GM18508 (cell line): ENCODE data around the gene CYTH2.

Source experiments
- ATAC-seq: cut with Tn5 transposase; IDR thresholded peaks from one replicate; pipeline ENCODE4 v1.9.1; 2021; ENCODE audit warnings: moderate number of reproducible peaks; ENCODE audit not compliant: insufficient read depth, unreplicated experiment

Gene CYTH2

DNA sequence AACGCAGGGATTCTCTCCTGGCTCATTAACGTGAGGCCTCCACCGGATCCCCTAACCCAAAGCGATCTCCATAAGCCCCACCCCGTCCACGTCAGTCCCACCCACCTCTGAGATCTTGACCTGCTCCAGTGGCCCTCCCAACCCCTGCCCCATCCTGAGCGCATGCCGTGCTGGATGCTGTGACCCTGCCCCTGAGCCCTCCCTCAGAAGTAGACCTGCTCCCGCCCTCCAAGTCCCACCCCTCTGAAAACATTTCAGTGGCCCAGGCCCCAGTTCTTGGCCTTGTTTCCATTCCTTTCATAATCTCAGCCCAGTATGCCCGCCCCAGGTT, 22.6 kb downstream of the CYTH2 start:
- no peak for ATAC-seq

DNA sequence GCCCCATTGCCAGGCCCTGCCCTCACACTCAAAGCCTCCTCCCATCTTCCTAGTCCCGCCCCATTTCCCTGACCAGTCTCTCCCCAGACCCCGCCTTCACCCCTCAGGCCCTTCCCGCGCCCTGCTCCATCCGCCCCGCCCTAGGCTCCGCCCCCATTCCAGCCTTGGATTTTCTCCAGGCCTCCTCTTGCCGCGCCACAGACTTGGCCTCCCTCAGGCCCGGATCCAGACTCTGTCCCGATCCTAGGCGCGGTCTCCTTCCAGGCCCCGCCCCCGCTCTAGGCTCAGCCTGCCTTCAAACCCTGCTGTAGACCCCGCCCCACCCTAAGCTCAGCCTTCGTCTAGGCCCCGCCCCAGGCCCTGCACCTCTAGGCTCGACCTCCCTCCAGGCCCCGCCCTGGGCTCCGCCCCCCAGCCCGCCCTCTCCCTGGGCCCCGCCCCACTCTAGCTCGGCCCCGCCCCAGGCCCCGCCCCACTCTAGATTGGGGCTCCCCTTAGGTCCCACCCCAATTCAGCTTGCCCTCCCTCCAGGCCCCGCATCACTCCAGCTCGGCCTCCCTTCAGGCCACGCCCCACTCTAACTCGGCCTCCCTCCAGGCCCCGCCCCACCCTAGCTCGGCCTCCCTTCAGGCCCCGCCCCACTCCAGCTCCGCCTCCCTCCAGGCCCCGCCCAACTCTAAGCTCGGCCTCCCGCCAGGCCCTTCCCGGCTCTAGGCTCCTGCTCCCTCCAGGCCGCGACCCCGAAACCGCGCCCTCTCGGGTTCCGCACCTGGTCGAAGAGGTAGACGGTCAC, 24.0 kb downstream of the CYTH2 start:
- peak; percentile 44 for ATAC-seq

DNA sequence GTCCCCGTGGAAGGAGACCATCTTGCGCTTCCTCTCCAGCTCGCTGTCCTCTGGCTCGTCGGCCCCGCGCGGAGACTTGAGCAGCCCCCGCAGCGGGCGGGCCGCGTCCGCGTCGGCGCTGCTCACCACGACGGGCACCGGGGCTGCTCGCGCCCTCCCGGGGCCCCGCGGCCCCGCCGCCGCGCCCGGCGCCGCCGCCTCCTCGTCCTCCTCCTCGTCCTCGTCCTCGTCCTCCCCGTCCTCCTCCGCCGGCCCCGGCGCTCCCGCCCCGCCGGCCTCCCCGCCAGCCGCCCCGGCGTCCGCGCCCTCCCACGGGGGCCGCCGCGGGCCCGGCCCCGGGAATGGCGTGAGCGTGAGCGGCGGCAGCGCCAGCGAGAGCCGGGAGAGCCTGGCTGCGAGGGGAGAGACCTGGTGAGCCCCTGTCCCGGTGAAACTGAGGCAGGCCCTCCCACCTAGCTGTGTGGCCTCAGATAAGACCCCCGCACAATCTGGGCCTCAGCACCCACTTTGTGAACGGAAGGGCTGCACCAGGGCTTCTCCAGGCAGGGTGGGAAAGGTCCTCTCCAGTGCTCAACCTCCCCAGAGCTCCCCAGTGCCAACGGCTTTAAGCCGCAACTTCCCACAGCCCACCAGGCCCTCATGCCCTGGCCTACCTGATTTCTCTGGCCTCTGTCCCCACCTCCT, 24.7 kb downstream of the CYTH2 start:
- ATAC-seq, result no peak

DNA sequence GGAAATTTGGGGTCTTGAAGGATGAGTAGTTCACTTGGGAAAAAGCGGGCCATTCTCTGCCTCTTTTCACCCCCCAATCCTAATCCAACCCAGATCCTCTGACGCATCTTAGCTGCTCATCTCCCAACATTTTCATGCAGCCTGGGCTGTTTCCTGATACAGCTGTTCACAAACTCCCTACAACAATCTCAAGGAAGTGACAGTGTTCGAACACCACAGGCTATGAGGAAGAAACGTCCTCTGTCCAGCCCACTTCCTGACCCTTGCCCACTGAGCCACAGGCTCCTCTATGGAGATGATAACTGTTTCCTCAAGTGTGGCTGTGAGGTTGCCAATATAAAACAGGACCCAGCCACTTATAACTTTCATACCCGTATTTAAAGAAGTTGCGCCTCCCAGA, 26.2 kb downstream of the CYTH2 start:
- ATAC-seq, result no peak

DNA sequence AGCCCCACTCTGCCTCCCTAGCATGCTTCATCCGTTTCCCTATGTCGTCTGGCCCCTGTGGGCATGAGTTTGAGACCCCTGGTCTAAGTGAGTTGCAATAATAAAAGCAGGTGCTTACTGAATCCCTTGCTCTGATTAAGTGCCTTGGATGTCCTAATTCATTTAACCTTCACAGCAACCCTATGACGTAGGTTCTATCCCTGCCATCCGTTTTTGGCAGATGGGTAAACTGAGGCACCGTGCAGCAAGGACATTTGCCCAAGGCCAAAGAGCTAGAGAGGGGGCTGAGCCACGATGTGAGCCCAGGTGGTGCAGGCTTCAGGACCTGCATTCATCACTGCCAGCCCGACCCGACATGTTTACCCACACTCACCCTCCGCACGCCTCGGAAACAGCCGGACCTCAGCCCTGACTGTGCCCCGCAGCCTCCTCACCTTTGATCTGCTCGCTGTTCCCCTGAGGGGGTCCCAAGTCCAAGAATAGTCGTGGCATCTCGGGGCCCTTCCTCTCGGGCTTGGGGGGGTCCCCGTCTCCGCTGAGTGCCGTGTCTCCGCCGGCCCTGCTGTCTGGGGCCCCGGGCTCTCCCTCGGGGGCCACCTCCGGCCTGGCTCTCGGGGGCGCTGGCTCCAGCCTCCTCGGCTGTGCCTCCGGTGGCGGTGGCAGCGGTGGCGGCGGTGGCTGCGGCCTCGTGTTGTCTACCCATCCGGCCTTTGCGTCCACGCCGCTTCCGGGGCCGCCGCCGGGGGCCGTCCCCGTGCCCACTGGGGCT, 28.0 kb downstream of the CYTH2 start:
- no peak for ATAC-seq

DNA sequence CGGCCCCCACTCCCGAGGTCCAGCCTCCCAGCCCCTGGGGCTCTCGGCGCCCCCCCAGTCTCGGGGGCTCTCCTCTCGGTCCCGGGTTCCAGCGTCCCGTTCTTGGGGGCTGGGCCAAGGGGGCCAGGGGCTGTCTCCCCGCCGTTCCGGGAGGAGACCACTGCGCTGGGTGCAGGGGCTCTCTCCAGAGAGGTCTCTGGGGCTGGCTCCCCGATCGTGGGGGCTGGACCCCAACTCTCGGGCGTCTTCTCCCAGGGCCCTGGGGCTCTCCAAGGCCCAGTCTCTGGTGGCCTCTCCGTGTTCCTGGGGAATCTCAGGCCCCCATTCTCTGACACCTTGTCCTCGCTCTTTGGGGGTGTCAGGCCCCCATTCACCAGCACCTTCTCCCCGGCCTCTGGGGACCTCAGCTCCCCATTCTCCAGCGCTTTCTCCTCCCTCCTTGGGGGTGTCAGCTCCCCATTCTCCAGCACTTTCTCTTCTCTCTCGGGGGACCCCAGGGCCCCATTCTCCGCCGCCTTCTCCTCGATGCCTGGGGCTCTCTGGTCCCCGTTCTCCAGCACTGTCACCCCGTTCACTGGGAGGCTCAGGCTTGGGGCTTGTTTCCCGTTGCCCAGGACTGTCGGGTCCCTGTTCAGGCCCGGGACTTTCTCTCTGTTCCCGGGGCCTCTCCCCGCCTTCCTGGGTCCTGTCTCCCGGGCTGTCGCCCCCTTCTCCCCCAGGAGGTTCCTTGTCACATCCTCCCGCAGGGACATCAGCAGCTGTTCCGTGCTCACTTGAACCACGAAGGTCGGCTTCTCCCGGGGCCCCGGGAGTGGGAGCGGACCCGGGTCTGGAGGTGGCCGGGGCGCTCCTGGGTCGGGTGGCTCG, 28.8 kb downstream of the CYTH2 start:
- ATAC-seq, result no peak

DNA sequence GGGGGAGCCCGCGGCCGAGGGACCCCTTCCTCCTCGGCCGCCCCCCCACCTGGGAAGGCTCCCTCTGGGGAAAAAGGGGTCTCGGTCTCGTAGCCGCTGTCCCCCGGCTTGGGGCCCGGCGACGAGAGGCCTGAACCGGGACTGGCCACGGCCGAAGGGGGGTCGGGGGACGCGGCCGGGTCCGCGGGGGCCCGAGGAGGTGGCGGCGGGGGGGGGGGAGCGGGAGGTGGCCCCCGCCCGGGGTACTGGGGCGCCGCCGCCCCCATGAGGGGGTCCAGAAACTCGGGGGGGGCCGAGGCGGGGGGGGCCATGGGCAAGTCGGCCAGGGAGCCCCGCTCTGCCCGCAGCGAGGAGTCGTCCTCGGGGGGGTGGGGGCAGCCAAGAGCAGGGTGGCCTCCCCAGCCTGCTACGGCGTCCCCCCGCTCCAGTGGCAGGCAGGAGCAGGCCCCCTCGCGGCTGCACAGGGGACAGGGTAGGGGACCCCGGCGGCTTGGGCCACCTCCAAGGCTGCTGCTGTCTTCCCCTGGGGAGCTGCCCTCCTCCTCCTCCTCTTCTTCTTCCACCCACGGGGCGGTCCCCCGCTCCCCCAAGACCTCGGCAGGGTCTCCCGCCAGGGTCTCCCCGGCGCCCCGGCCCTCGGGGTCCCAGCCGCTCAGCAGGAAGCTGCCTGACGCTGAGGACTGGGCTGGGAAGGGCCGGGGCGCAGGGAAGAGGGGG, 29.6 kb downstream of the CYTH2 start:
- no peak for ATAC-seq

DNA sequence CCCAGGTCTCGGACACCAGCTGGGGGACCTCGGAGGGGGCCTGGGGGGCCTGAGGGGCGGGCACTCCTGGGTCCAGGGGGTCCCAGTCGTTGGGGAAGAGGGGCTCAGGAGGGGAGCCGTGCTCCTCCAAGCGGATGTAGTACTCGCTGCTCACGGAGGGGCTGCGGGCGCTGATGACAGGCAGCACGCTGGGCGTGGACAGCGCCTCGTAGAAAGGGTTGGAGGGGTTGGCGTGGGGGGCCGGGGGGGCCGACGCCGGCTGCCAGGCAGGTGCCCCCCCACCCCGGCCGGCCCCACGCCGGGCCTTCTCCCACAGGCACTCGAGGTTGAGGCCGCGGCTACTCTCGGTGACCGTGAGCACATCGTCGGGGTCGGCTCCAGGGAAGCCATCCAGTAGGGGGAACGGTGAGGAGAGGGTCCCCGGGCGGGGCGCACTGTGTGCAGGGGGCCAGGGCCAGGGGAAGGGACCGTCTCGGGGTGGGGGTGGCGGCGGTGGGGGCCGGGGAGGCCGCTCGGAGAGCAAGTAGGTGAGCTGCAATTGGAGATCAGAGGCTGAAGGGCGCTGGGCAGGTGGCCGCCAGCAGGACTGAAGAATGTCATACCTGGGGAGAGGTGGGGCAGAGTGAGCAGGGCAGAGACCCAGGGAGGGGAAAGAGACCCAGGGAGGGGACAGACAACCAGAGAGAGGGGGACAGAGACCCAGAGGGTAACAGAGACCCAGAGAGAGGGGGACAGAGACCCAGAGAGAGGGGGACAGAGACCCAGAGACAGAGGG, 30.3 kb downstream of the CYTH2 start:
- ATAC-seq, result no peak

DNA sequence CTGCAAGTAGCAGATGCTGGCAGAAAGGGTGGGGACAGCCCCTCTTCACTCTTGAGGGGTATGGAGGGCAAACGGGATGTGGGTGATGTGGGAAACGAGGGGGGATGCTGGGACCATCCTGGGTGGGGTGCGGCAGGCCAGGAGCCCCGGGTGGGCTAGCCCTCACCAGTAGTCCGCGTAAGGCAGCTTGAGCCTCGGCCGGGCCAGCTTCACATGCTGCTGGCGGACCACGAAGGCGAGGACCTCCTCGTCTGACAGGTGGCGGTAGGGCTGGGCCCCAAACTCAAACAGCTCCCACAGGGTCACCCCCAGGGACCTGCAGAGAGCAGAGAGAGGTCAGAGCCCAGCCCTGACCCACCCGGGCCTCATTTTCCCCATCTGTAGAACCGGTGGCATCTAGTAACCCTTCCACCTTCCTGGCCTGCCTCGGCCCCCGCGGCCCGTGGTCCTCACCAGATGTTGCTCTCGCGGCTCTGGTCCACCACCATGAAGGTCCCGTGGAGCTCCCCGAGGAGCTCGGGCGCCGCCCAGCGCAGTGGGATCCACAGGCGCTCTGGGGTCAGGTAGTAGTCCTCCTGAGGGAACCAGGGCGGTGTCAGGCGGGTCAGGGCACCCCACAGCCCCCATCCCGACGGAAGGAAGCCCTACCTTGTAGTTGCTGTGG, 31.8 kb downstream of the CYTH2 start:
- no peak for ATAC-seq

DNA sequence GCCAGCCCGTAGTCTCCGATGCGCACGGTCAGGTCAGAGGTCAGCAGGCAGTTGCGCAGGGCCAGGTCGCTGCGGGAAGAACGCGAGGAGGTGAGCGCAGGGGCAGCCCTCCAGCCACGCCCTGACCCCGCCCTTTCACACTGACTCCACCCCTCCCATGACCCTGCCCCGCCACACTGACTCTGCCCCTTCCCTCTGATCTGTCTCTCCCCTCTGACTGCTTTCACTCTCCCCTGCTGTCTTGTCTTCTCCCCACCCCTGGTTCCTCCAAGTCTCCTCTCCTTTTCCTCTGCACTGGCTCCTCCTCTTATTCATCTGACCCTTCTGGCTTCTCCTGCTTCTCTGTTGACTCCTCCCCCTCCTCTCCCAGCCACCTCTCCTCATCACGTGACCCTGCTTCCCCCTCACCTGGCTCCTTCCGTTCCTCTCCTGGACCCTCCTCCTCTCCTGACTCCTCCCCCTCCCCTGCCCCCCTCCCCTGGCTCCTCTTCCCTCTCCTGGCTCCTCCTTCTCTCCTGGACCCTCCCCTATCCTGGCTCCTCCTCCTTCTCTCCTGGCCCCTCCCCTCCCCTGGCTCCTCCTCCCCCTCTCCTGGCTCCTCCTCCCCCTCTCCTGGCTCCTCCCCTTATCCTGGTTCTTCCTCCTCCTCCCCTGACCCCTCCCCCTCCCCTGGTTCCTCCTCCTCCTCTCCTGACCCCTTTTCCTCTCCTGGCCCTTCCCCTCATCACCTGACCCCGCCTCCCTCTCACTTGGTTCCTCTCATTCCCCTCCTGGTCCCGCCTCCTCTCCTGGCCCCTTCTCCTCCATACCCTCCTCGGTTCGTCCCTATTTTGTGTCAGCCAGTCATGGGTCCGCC, 32.6 kb downstream of the CYTH2 start:
- no peak for ATAC-seq

DNA sequence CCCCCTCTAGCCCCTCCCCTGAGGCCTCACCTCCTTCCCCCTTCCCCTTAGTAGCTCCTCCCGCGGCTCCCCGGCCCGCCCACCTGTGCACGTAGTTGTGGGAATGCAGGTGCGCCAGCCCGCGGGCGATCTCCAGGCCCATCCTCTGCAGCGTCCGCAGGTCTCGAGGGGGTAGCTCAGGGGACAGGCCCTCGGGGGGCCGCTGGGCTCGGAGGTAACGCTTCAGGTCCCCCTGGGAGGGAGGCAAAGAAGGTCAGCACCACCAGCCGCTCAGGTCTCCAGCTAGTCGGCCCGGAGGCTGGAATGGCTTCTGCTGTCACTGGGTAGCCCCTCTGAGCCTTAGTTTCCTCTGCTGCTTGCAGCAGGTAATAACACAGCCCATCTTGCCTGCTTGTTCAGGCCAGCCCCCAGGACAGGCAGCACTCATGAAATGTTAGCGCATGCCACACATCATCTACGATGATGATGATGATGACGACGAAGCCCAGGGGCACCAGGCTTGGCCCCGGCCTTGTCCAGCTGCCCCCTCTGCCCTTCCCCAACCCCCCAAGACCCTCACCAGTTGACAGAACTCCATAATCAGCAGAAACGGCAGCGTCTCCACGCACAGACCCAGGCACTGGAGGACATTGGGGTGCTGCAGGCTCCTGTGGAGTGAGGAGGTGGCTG, 33.3 kb downstream of the CYTH2 start:
- ATAC-seq, result no peak

DNA sequence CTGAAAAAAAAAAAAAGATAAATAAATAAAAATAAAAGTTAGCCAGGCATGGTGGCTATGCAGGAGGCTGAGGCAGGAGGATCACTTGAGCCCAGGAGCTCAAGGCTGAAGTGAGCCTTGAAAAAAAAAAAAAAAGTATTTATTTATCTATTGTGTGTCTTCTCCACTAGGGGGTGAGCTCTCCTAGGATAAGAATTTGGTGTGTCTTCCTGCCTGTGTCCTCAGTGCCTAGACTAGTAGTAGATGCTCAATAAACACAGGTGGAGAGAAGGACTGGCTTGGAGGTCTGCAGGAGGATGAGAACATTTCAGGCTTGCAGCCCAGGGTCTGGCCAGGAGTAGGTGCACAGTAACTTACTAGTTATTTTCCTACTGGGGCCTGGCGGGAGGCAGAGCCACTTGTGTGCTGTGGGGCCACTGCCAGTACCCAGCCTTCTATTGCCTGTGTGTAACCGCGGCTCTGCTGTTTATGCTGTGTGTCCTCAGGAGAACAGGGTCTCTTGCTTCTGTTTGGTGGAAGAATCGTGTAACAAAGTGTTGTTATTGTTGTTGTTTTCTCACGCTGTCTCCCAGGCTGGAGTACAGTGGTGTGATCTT, 37.1 kb downstream of the CYTH2 start:
- no peak for ATAC-seq

DNA sequence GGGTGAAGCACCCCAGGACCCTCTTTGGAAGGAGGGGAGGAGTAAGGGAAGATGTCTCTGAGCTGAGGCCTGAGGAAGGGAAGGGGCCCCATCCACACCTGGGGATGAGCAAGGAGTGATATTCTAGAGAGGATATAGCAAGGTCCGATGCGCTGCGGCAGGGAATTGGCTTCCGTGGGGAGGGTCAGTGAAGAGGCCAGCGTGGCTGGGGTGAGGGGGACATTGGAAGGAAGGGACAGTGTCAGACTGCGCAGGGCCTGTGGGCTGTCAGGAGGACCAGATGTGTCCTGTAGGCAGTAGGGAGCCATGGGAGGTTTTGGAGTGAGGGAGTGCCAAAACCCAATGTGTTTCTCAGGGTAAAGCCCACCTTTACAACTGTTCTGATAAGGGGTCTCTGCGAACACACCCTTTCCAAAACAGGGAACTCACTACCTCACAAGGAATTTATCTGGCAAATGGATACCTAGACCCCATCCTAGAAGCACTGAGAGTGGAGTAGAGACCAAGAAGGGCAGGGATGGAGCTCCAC, 38.8 kb downstream of the CYTH2 start:
- ATAC-seq, result no peak

DNA sequence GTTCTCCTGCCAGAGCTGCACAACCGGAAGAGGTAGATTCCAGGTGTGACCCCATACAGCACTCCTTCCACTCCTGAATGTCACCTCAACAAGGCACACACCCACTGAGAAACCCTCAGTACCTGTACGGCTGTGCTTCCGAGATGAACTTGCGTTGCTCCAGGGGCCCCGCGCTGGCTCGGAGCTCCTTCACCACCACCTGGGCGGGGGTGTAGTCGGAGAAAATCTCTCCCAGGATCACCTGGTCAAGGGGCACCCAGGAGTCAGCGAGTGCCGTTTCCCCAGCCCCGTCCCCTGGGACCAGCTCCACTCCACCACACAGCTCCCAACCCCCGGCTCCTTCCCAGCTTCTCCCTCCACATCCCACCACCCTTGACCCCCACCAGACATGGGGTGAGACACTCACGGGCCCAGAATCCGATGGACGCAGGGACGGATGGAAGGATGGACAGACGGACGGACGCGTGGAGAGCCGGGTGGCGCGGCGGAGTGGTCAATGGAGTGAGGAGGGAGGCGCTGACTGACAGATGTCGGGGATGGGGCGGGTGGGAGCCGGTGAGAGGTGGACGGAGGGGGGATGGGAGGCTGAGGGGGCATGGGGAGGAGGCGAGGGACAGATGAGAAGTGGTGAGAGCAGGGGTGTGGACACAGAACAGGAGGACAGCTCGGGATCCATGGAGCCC, 39.7 kb downstream of the CYTH2 start:
- no peak for ATAC-seq

DNA sequence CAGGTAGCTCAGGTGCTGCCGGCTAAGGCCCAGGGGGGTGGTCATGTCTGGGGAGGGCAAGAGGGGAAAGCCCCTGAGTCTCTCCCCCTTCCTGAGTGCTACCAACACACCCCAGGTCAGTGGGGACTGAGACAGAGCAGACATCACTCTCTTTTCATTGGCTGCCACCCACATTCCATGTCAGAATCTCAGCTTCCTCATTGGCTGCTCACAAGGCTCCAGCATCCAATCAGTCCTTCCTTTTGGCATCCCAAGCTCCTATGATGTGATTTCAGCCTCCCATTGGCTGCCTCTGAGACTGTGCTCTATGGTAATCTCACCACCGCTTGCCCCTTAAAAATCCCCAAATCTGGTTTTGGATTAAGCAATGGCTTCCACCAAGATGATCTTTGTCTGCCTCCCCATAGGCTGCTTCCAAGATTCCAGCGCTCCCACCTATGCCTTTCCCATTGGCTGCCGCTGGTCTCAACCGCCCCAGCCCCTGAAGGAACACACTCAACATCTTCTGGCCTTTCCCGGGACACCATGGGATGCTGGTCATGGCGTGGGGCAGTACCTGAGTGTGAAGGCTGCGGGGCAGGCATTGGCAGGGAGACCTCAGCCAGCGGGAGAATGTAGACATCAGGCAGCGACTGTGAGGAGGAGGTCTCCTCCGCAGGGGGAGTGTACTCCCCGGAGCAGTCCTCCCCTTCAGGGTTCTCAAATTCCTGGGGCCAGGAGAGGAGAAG, 40.5 kb downstream of the CYTH2 start:
- ATAC-seq, result no peak
